IMR-90 (cell line): ENCODE results near the gene FARS2. TPM values are rescaled to one million over a fixed set of nuclear protein-coding genes. Genes with fewer than 3 reads are reported as not detected.

Source experiments
- ATAC-seq: fragments of 200-7000 bp; cut with Tn5 transposase; 2 replicates; pipeline ENCODE4 v1.9.1; 2020; ENCODE audit warnings: low read depth, mild to moderate bottlenecking, moderate library complexity
- BruUV-seq: library from RNA; stranded (reverse); fragments of 400-500 nt; replicated peaks from 2 replicates; lab custom pipeline; 2021; lab: Mats Ljungman, UMichigan
- CTCF ChIA-PET: fragments of 300-600 bp; formaldehyde crosslinking; extraction: SDS; loops from one replicate; lab custom pipeline; 2021; ENCODE audit warnings: antibody characterized with exemption; lab: Yijun Ruan, JAX
- POLR2A ChIA-PET: fragments of 300-600 bp; sonication (Branson Sonifier 250); formaldehyde crosslinking; loops from one replicate; lab custom pipeline; 2022; ENCODE audit warnings: antibody characterized with exemption; ENCODE audit not compliant: unreplicated experiment; lab: Charles Lee
- DNase-seq: peaks from one replicate; pipeline ENCODE4 v3.0.0; 2013
- H2AFZ ChIP-seq: replicated peaks from 2 replicates; pipeline ENCODE3; 2013; ENCODE audit warnings: low read length, mild to moderate bottlenecking; ENCODE audit not compliant: poor library complexity
- H2AK5ac ChIP-seq: 2 replicates; pipeline ENCODE4 v1.6.1; 2013; ENCODE audit warnings: low read depth, low read length, inconsistent platforms
- H2AK9ac ChIP-seq: replicated peaks from 2 replicates; pipeline ENCODE3; 2013; ENCODE audit warnings: mild to moderate bottlenecking, low read depth, low read length, moderate library complexity; ENCODE audit not compliant: poor library complexity
- H2BK120ac ChIP-seq: 2 replicates; pipeline ENCODE4 v1.6.1; 2013; ENCODE audit warnings: low read depth, low read length, inconsistent platforms
- H2BK15ac ChIP-seq: 3 replicates; pipeline ENCODE4 v1.6.1; 2013; ENCODE audit warnings: low read depth, low read length, inconsistent platforms
- H2BK20ac ChIP-seq: 2 replicates; pipeline ENCODE4 v1.6.1; 2013; ENCODE audit warnings: low read depth, mild to moderate bottlenecking, inconsistent platforms, low read length, moderate library complexity
- H2BK5ac ChIP-seq: 2 replicates; pipeline ENCODE4 v1.6.1; 2013; ENCODE audit warnings: mild to moderate bottlenecking, low read depth, low read length, inconsistent platforms; ENCODE audit not compliant: poor library complexity, severe bottlenecking
- H3K14ac ChIP-seq: replicated peaks from 2 replicates; pipeline ENCODE4 v1.6.1; 2013; ENCODE audit warnings: low read depth, low read length, inconsistent platforms
- H3K18ac ChIP-seq: 2 replicates; pipeline ENCODE4 v1.6.1; 2013; ENCODE audit warnings: low read depth, low read length, control low read depth
- H3K23ac ChIP-seq: 2 replicates; pipeline ENCODE4 v1.6.1; 2013; ENCODE audit warnings: low read depth, low read length, inconsistent platforms
- H3K27ac ChIP-seq: 2 replicates; pipeline ENCODE4 v1.5.1; 2013; ENCODE audit warnings: mild to moderate bottlenecking, control low read depth, low read length; ENCODE audit not compliant: insufficient read depth
- H3K27me3 ChIP-seq: 2 replicates; pipeline ENCODE4 v1.6.1; 2013; ENCODE audit warnings: low read length; ENCODE audit not compliant: control insufficient read depth, insufficient read depth
- H3K36me3 ChIP-seq: 2 replicates; pipeline ENCODE4 v1.6.1; 2013; ENCODE audit warnings: low read length, mixed read lengths; ENCODE audit not compliant: control insufficient read depth, insufficient read depth
- H3K4ac ChIP-seq: 2 replicates; pipeline ENCODE4 v1.6.1; 2013; ENCODE audit warnings: low read depth, low read length, inconsistent platforms
- H3K4me1 ChIP-seq: 2 replicates; pipeline ENCODE4 v1.6.1; 2013; ENCODE audit warnings: low read length, mixed read lengths; ENCODE audit not compliant: control insufficient read depth, insufficient read depth
- H3K4me2 ChIP-seq: 2 replicates; pipeline ENCODE4 v1.6.1; 2013; ENCODE audit warnings: low read depth, mild to moderate bottlenecking, control low read depth, low read length, moderate library complexity
- H3K4me3 ChIP-seq: 2 replicates; pipeline ENCODE4 v1.5.1; 2013; ENCODE audit warnings: low read depth, mild to moderate bottlenecking, control low read depth, low read length, moderate library complexity; ENCODE audit not compliant: insufficient read depth
- H3K56ac ChIP-seq: 2 replicates; pipeline ENCODE4 v1.6.1; 2013; ENCODE audit warnings: low read length, inconsistent platforms; ENCODE audit not compliant: insufficient read depth; ENCODE audit errors: extremely low read depth
- H3K79me1 ChIP-seq, 2 experiments: 2 replicates each; pipeline ENCODE4 v1.6.1; 2013; ENCODE audit warnings: low read length in 2 of 2, inconsistent platforms in 1 of 2, low read depth in 1 of 2
- H3K9ac ChIP-seq: 2 replicates; pipeline ENCODE4 v1.6.1; 2013; ENCODE audit warnings: low read depth, low read length, control low read depth
- H3K9me1 ChIP-seq: 2 replicates; pipeline ENCODE4 v1.6.1; 2013; ENCODE audit warnings: low read length, inconsistent platforms; ENCODE audit not compliant: insufficient read depth
- H3K9me3 ChIP-seq: 2 replicates; pipeline ENCODE4 v1.6.1; 2013; ENCODE audit warnings: low read length; ENCODE audit not compliant: control insufficient read depth, insufficient read depth
- H4K20me1 ChIP-seq: 2 replicates; pipeline ENCODE4 v1.6.1; 2013; ENCODE audit warnings: low read length, inconsistent platforms; ENCODE audit not compliant: insufficient read depth
- H4K5ac ChIP-seq: 2 replicates; pipeline ENCODE4 v1.6.1; 2013; ENCODE audit warnings: mild to moderate bottlenecking, low read depth, low read length, control low read depth
- H4K8ac ChIP-seq, 2 experiments: 2 replicates each; pipeline ENCODE4 v1.6.1; 2013; ENCODE audit warnings: low read depth in 2 of 2, low read length in 2 of 2, control low read depth in 1 of 2, inconsistent platforms in 1 of 2
- H4K91ac ChIP-seq: 2 replicates; pipeline ENCODE4 v1.6.1; 2013; ENCODE audit warnings: low read depth, low read length, inconsistent platforms; ENCODE audit not compliant: insufficient read depth
- CHD1 ChIP-seq: IDR thresholded peaks from 2 replicates; pipeline ENCODE4 v1.6.1; 2012; ENCODE audit warnings: low read depth, low read length, improper control_type of control experiment
- FOS ChIP-seq: fragments of 150-350 bp; IDR thresholded peaks from 2 replicates; pipeline ENCODE4 v1.6.1; 2016; ENCODE audit warnings: low read depth, low read length
- MAFK ChIP-seq: IDR thresholded peaks from 2 replicates; pipeline ENCODE4 v1.6.1; 2012; ENCODE audit warnings: low read depth, low read length, improper control_type of control experiment
- MAZ ChIP-seq: IDR thresholded peaks from 2 replicates; pipeline ENCODE4 v1.6.1; 2012; ENCODE audit warnings: low read depth, mild to moderate bottlenecking, low read length, improper control_type of control experiment, moderate library complexity, borderline replicate concordance
- MXI1 ChIP-seq: IDR thresholded peaks from 2 replicates; pipeline ENCODE4 v1.6.1; 2012; ENCODE audit warnings: low read depth, mild to moderate bottlenecking, low read length, moderate library complexity, borderline replicate concordance
- WGBS, 2 experiments: methylation state at CpG; one replicate each; pipeline versions ENCODE4 v1.1.5 to v1.1.7; 2013; ENCODE audit warnings: missing lambda C conversion rate in 2 of 2; ENCODE audit not compliant: insufficient read length in 1 of 2; ENCODE audit errors: extremely low coverage in 2 of 2; 5-methylcytosine and 5-hydroxymethylcytosine counted together
- dilution Hi-C: fragments of 300-500 bp; cut with HindIII; formaldehyde crosslinking; loops from one replicate; pipeline ENCODE4 v1.14.3; 2018; ENCODE audit warnings: low sequenced_read_pairs; ENCODE audit not compliant: unreplicated experiment
- in situ Hi-C: fragments of 300-500 bp; cut with MboI; formaldehyde crosslinking; loops from 3 replicates; pipeline ENCODE4 v1.14.3; 2019; ENCODE audit warnings: low sequenced_read_pairs, inconsistent platforms, mixed read lengths
- intact Hi-C: fragments of 100-400 bp; cut with micrococcal nuclease; formaldehyde crosslinking; loops from 2 replicates; pipeline ENCODE4 v1.10.0; 2022
- polyA plus RNA-seq, 3 experiments: library from polyadenylated mRNA; depleted of rRNA; stranded (reverse); fragments of >200 nt; gene quantifications; 2 replicates each; pipeline ENCODE4 v1.2.3, GENCODE V29; 2012; ENCODE audit warnings: low replicate concordance in 1 of 3
- total RNA-seq: library from RNA; depleted of rRNA; stranded (reverse); fragments of >200 nt; gene quantifications from 2 replicates; pipeline ENCODE4 v1.2.3, GENCODE V29; 2012

The FARS2 gene
- total and polyA plus RNA-seq, 2 of the 4 experiments (the other 2 are of a cell fraction) = 12.1 to 28.9 TPM

DNA sequence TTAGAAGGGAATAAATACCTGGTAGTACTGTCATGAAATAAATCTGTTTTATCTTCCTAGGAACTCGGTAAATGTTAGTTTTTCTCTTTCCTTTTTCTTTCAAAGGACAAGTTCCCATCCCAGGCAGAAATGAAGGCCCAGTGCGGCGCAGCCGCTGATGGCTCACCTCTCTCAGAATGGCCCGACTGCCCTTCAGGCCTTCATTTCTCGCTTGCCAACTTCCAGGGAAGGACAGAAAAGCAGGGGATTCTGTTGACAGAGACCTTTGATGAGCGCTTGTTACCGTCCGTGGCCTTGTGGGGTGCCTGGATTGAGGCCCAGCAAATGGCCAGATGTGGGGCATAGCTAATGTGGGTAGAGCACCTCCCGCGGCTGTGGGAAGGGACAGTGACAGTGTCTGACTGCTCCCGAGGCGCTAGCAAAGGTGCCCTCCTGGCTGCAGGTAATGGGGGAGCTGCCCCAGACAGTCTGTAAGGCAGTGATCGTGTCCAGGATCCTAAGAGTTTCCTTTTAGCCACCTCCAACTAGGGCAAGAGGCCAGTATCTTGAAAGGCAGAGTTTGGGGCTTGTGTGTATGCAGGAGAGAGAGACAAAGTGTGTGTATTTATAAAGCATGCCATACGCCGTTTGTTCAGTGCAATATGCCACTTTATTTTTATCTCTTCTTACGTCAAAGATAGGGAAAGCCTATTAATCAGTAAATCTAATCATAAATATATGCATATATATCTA, 391.3 kb downstream of the FARS2 start (continued):
- TF ChIP-seq FOS = no peak

- CTCF ChIA-PET = no interaction called here
- no TSS peak for BruUV-seq
- ATAC-seq = no peak
- H2BK5ac ChIP-seq = no peak overlapping the region
- no peak overlapping the region for H3K56ac ChIP-seq
- no peak overlapping the region for H2AFZ ChIP-seq
- no peaks in the 10 kb centered on the region; the same call in 1 of the 2 replicates for H3K9me1 ChIP-seq
- H4K8ac ChIP-seq = no peak overlapping the region
- no peak overlapping the region for H3K9ac ChIP-seq
- no peak overlapping the region for H3K4ac ChIP-seq
- POLR2A ChIA-PET = no interaction called here
- no peak overlapping the region for H2AK5ac ChIP-seq
- H3K23ac ChIP-seq = no peak overlapping the region
- no peaks in the 10 kb centered on the region for H3K9me3 ChIP-seq
- H3K27ac ChIP-seq = no peak overlapping the region
- WGBS, 2 experiments = 100% methylated on average over 1 of the region's 5 CpGs; no CpG with 5 or more reads in 1 of the 2 experiments
- no peak overlapping the region for H3K4me2 ChIP-seq
- no peak overlapping the region for H2BK20ac ChIP-seq
- dilution Hi-C loops = no loop called here
- H3K14ac ChIP-seq = no peak overlapping the region
- TF ChIP-seq CHD1 (no peak), MXI1 (no peak), MAZ (no peak), MAFK (no peak)
- H4K91ac ChIP-seq = no peak overlapping the region
- H2BK120ac ChIP-seq = no peak overlapping the region
- peaks cover 2% of the 10 kb centered on the region; the same call in 1 of the 2 replicates for H3K4me1 ChIP-seq
- no peaks in the 10 kb centered on the region for H4K20me1 ChIP-seq
- no peak overlapping the region for H3K4me3 ChIP-seq
- H2AK9ac ChIP-seq = no peak overlapping the region
- no peak overlapping the region for H2BK15ac ChIP-seq
- no peak for DNase-seq
- H3K18ac ChIP-seq = no peak overlapping the region
- in situ Hi-C loops = no loop called here
- intact Hi-C loops = no loop called here
- H3K36me3 ChIP-seq = no peaks in the 10 kb centered on the region
- H3K79me1 ChIP-seq = no peaks in the 10 kb centered on the region
- no peak overlapping the region for H4K5ac ChIP-seq
- H3K27me3 ChIP-seq = no peaks in the 10 kb centered on the region
These were observed 392.5 kb downstream of the FARS2 start for GRCh38 chr6:5653801-5654200.
